CD8-positive, alpha-beta memory T cell (primary cell): ENCODE results near the gene HINT1. TPM values are rescaled to one million over a fixed set of nuclear protein-coding genes. Genes with fewer than 3 reads are reported as not detected.
A peak's percentile ranks its signal among the peaks of the same experiment; 100 is the strongest.

Experiments used
- CTCF ChIA-PET: fragments of 350-600 bp; sonication (Branson Sonifier 250); formaldehyde crosslinking; loops from one replicate; lab custom pipeline; 2021; ENCODE audit warnings: antibody characterized with exemption; lab: Charles Lee
- POLR2A ChIA-PET: fragments of 350-600 bp; sonication (Branson Sonifier 250); formaldehyde crosslinking; loops from one replicate; lab custom pipeline; 2021; ENCODE audit warnings: antibody characterized with exemption; lab: Charles Lee
- DNase-seq, 5 donors: peaks; one replicate each; pipeline versions ENCODE4 v3.0.0 to v3.0.0-alpha.2; 2020 to 2022; ENCODE audit warnings: mixed read lengths in 1 of 5
- H3K27ac ChIP-seq: one replicate; pipeline ENCODE4 v1.7.0; 2013; ENCODE audit warnings: low read depth, mild to moderate bottlenecking, low read length, moderate library complexity
- H3K27me3 ChIP-seq: 2 replicates; pipeline ENCODE4 v1.7.0; 2013; ENCODE audit warnings: low read length, mild to moderate bottlenecking; ENCODE audit not compliant: insufficient read depth, poor library complexity, severe bottlenecking
- H3K36me3 ChIP-seq: 2 replicates; pipeline ENCODE4 v1.7.0; 2013; ENCODE audit warnings: mild to moderate bottlenecking, low read length, moderate library complexity; ENCODE audit not compliant: insufficient read depth
- H3K4me1 ChIP-seq: 2 replicates; pipeline ENCODE4 v1.7.0; 2013; ENCODE audit warnings: mild to moderate bottlenecking, low read length, moderate library complexity; ENCODE audit not compliant: insufficient read depth
- H3K4me3 ChIP-seq: 2 replicates; pipeline ENCODE4 v1.7.0; 2013; ENCODE audit warnings: mild to moderate bottlenecking, low read length
- H3K9me3 ChIP-seq: 2 replicates; pipeline ENCODE4 v1.7.0; 2013; ENCODE audit warnings: mild to moderate bottlenecking, low read length
- H3K27ac Mint-ChIP-seq, 8 donors: one replicate each; pipeline ENCODE4 v1.8.0; 2020 to 2021; ENCODE audit warnings: mixed read lengths in 8 of 8, mild to moderate bottlenecking in 6 of 8, inconsistent platforms in 3 of 8, moderate library complexity in 3 of 8
- H3K27me3 Mint-ChIP-seq, 2 donors: one replicate each; pipeline ENCODE4 v1.8.0; 2020 to 2021; ENCODE audit warnings: mixed read lengths in 2 of 2, mild to moderate bottlenecking in 1 of 2, moderate library complexity in 1 of 2
- H3K36me3 Mint-ChIP-seq, 3 donors: one replicate each; pipeline ENCODE4 v1.8.0; 2020 to 2021; ENCODE audit warnings: mixed read lengths in 3 of 3, inconsistent platforms in 1 of 3, mild to moderate bottlenecking in 1 of 3
- H3K4me1 Mint-ChIP-seq, 3 donors: one replicate each; pipeline ENCODE4 v1.8.0; 2020 to 2021; ENCODE audit warnings: mixed read lengths in 3 of 3, inconsistent platforms in 1 of 3, mild to moderate bottlenecking in 1 of 3
- H3K4me3 Mint-ChIP-seq, 7 donors: one replicate each; pipeline ENCODE4 v1.8.0; 2020 to 2021; ENCODE audit warnings: mixed read lengths in 7 of 7, mild to moderate bottlenecking in 6 of 7, moderate library complexity in 4 of 7, inconsistent platforms in 2 of 7
- H3K9me3 Mint-ChIP-seq, 5 donors: one replicate each; pipeline ENCODE4 v1.8.0; 2020 to 2022; ENCODE audit warnings: mixed read lengths in 5 of 5, mild to moderate bottlenecking in 3 of 5, moderate library complexity in 2 of 5, inconsistent platforms in 1 of 5
- polyA plus RNA-seq: library from polyadenylated mRNA; unstranded; fragments of 300-500 nt; fragmentation: Illumina TruSeq; gene quantifications from one replicate; pipeline ENCODE4 v1.2.3, GENCODE V29; 2021
- total RNA-seq, 2 experiments: library from RNA; stranded (reverse); gene quantifications; one replicate each; pipeline ENCODE4 v1.2.3, GENCODE V29; 2021

The HINT1 gene
- total and polyA plus RNA-seq, 3 experiments from 2014 or later: 358 to 445 (median 364) TPM

GRCh38 chr5:131170540-131171275, 5.7 kb upstream of the HINT1 start, which contains the start of gene LYRM7:
Gene LYRM7 (plus strand): TSS chr5:131170944. CDS start chr5:131171021, 77 bp downstream.
- H3K4me3 Mint-ChIP-seq: peak within 1 kb of the TSS; percentile 94 to 100 (median 98)
- Histone ChIP-seq H3K9me3 (no peaks in the 10 kb centered on the region), H3K36me3 (no peaks in the 10 kb centered on the region), H3K4me1 (peaks cover 18% of the 10 kb centered on the region), H3K27me3 (no peaks in the 10 kb centered on the region), H3K27ac (peak within 1 kb of the TSS; percentile 80), H3K4me3 (peak within 1 kb of the TSS; percentile 79)
- ChIA-PET POLR2A (interaction anchor here (1.0 to 1.9 kb wide), 2 partner anchors 82 to 94 kb away, joined by 6 to 13 read pairs; partner anchors contain the start of gene CDC42SE2), CTCF (interaction anchor here (0.6 to 1.9 kb wide), 6 partner anchors 39 to 211 kb away, joined by 3 to 5 read pairs (median 3); no protein-coding TSS in a partner anchor)
- peak within 1 kb of the TSS; percentile 88 to 99 (median 98) for H3K27ac Mint-ChIP-seq
- H3K36me3 Mint-ChIP-seq: peaks cover 0 to 11% (median 3%) of the 10 kb centered on the region in 3 donors
- peaks cover 41 to 62% (median 53%) of the 10 kb centered on the region in 3 donors for H3K4me1 Mint-ChIP-seq
- no peaks in the 10 kb centered on the region for H3K27me3 Mint-ChIP-seq
- no peaks in the 10 kb centered on the region for H3K9me3 Mint-ChIP-seq
- peak; percentile 90 to 98 (median 95) for DNase-seq

DNA sequence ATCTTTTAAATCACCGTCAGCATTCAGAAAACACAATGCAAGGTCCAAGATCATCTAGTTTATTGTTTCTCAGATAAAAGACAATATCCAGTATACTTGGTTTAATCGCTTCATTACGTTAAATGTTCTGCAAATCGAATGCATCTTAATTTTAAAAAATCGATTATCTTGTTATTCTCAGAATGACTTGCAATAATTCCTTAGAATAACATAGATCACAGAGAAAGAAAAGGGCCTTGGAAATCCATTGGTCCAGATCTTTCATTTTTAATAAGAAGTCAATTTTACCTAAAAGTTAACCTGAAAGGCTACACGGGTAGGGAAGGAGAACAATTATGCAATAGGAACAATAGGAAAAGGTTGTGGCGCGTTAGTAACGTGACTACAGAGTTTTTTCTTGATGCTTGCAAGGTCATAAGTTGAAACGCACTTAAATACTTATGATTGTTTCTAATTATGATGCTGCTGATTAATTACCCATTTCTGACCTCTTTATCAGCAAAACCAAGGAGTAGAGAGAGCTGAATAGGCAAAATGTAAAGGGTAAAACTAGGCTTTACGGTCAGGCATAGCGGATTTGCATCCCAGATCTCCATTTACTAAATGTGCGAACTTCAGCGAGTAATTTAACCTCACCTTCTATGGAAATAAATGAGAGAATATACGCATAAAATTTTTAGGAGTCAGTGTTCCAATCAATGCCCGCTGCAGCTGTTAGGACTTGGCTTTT, 4.9 kb upstream of the HINT1 start:
- peak overlapping the region; percentile 65 for H3K27ac ChIP-seq
- no peaks in the 10 kb centered on the region for H3K9me3 ChIP-seq
- H3K4me3 ChIP-seq: peak overlapping the region; percentile 79
- Mint-ChIP-seq H3K4me3 (peak overlapping the region; percentile 94 to 100 (median 98)), H3K36me3 (peaks cover 0 to 13% (median 3%) of the 10 kb centered on the region in 3 donors), H3K4me1 (peaks cover 44 to 69% (median 60%) of the 10 kb centered on the region in 3 donors), H3K27me3 (peaks cover 0 to 4% of the 10 kb centered on the region in 2 donors), H3K27ac (peak overlapping the region; percentile 88 to 99 (median 98)), H3K9me3 (no peaks in the 10 kb centered on the region)
- ChIA-PET POLR2A (no interaction called here), CTCF (interaction anchor here (1.4 kb wide), 1 partner anchor 95 kb away, joined by 4 read pairs; no protein-coding TSS in a partner anchor)
- no peaks in the 10 kb centered on the region for H3K36me3 ChIP-seq
- DNase-seq: no peak
- no peaks in the 10 kb centered on the region for H3K27me3 ChIP-seq
- peaks cover 23% of the 10 kb centered on the region for H3K4me1 ChIP-seq

GRCh38 chr5:131167615-131168014, 2.6 kb upstream of the HINT1 start:
- Histone ChIP-seq H3K27ac (no peak overlapping the region), H3K27me3 (no peaks in the 10 kb centered on the region), H3K4me3 (no peak overlapping the region), H3K9me3 (no peaks in the 10 kb centered on the region), H3K4me1 (peaks cover 32% of the 10 kb centered on the region), H3K36me3 (no peaks in the 10 kb centered on the region)
- Mint-ChIP-seq H3K9me3 (no peaks in the 10 kb centered on the region), H3K4me1 (peaks cover 45 to 66% (median 64%) of the 10 kb centered on the region in 3 donors), H3K27me3 (peaks cover 0 to 4% of the 10 kb centered on the region in 2 donors), H3K4me3 (peak overlapping the region in 1 of 7 donors; percentile 88), H3K36me3 (peaks cover 3 to 25% (median 3%) of the 10 kb centered on the region in 3 donors), H3K27ac (peak overlapping the region in 4 of 8 donors; percentile 28 to 96 (median 44))
- ChIA-PET CTCF (interaction anchor here (1.2 kb wide), 1 partner anchor 217 kb away, joined by 7 read pairs; no protein-coding TSS in a partner anchor), POLR2A (no interaction called here)
- DNase-seq: no peak

DNA sequence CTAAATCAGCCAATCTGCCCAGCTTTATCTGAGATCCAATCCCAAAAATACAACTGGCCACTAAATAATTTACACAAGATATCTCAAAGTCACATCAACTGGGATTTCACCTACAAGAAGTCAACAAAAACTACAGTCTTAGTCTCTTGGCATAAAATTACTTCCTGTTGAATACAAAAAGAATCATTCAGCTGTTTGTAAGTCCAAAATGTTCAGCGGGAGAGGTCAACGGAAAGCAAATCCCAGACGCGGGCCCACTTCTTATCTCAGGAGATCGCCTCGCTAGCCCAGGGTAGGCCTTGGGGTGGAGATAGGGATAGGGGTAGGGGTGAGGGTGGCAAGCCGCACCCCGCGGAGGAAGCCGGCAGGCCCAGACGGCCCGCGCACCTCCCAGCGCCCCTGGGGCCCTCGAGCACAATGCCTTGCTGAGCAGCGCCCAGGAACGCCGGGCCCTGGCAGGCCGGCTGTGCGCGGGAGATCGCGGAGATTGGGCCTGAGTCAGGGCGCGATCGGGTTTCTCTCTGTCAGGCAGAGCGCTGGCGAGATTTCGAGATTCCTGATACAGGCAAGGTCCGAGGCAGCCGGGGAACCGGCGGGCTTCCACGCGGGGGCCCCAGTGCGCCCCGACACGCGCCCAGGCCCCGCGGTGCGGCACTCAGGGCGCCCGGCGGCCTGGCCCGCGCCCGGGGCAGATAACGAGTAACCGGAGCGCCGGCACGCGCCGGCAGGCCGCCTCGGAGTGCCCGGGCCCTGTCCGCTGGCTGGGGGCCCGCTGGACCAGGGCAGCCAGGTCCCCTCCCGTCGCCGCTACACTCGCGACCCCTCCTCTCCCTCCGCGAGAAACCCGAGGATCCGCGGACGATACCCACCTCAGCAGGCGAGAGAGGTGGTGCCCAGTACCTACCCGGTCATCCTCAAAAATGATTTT, 601 bp downstream of the HINT1 start:
- H3K27ac Mint-ChIP-seq: peak overlapping the region; percentile 96 to 99 (median 98)
- peaks cover 21% of the 10 kb centered on the region for H3K4me1 ChIP-seq
- no peaks in the 10 kb centered on the region for H3K9me3 Mint-ChIP-seq

GRCh38 chr5:131163276-131164119, 1.6 kb downstream of the HINT1 start:
- DNase-seq: no peak
- H3K9me3 ChIP-seq: no peaks in the 10 kb centered on the region
- Mint-ChIP-seq H3K36me3 (peaks cover 9 to 58% (median 14%) of the 10 kb centered on the region in 3 donors), H3K9me3 (no peaks in the 10 kb centered on the region), H3K4me1 (peaks cover 44 to 76% (median 72%) of the 10 kb centered on the region in 3 donors), H3K27me3 (peaks cover 0 to 4% of the 10 kb centered on the region in 2 donors), H3K27ac (peak overlapping the region; percentile 89 to 99 (median 96)), H3K4me3 (peak overlapping the region; percentile 87 to 97 (median 91))
- H3K4me1 ChIP-seq: peaks cover 21% of the 10 kb centered on the region
- peaks cover 26% of the 10 kb centered on the region for H3K36me3 ChIP-seq
- no peaks in the 10 kb centered on the region for H3K27me3 ChIP-seq
- peak overlapping the region; percentile 88 for H3K4me3 ChIP-seq
- CTCF ChIA-PET: interaction anchor here (0.6 to 2.4 kb wide), 6 partner anchors 10 to 252 kb away, joined by 3 to 7 read pairs (median 5); partner anchors contain the start of gene CDC42SE2
- POLR2A ChIA-PET: interaction anchor here (0.6 to 1.7 kb wide), 5 partner anchors 46 to 253 kb away, joined by 3 to 9 read pairs (median 4); partner anchors contain the start of gene CDC42SE2
- peak overlapping the region; percentile 92 for H3K27ac ChIP-seq

More for the DNA sequence above, 601 bp downstream of the HINT1 start:
- no peaks in the 10 kb centered on the region for H3K9me3 ChIP-seq
- peaks cover 17% of the 10 kb centered on the region for H3K36me3 ChIP-seq
- peak; percentile 54 to 82 (median 71) for DNase-seq
- peaks cover 40 to 69% (median 66%) of the 10 kb centered on the region in 3 donors for H3K4me1 Mint-ChIP-seq
- CTCF ChIA-PET: interaction anchor here (0.6 to 2.4 kb wide), 10 partner anchors 11 to 251 kb away, joined by 3 to 7 read pairs (median 5); partner anchors contain the start of gene CDC42SE2
- POLR2A ChIA-PET: interaction anchor here (0.6 to 1.7 kb wide), 9 partner anchors 45 to 252 kb away, joined by 3 to 9 read pairs (median 3); partner anchors contain the start of gene CDC42SE2
- peak overlapping the region; percentile 88 to 99 (median 97) for H3K4me3 Mint-ChIP-seq
- no peaks in the 10 kb centered on the region for H3K27me3 ChIP-seq
- peak overlapping the region; percentile 92 for H3K27ac ChIP-seq
- H3K4me3 ChIP-seq: peak overlapping the region; percentile 88
- H3K27me3 Mint-ChIP-seq: peaks cover 0 to 4% of the 10 kb centered on the region in 2 donors
- H3K36me3 Mint-ChIP-seq: peaks cover 3 to 49% (median 12%) of the 10 kb centered on the region in 3 donors

- H3K4me1 Mint-ChIP-seq: peaks cover 50 to 78% (median 75%) of the 10 kb centered on the region in 3 donors
- Histone ChIP-seq H3K4me1 (peaks cover 27% of the 10 kb centered on the region), H3K27me3 (no peaks in the 10 kb centered on the region), H3K9me3 (no peaks in the 10 kb centered on the region), H3K4me3 (no peak overlapping the region), H3K36me3 (peaks cover 27% of the 10 kb centered on the region), H3K27ac (no peak overlapping the region)
- H3K36me3 Mint-ChIP-seq: peaks cover 9 to 73% (median 25%) of the 10 kb centered on the region in 3 donors
- no peak overlapping the region for H3K4me3 Mint-ChIP-seq
- CTCF ChIA-PET: no interaction called here
- no peaks in the 10 kb centered on the region for H3K9me3 Mint-ChIP-seq
- POLR2A ChIA-PET: no interaction called here
- DNase-seq: no peak
- H3K27me3 Mint-ChIP-seq: peaks cover 0 to 2% of the 10 kb centered on the region in 2 donors
- peak overlapping the region in 6 of 8 donors; percentile 5 to 59 (median 45) for H3K27ac Mint-ChIP-seq
Observed at GRCh38 chr5:131160134-131160533, 4.9 kb downstream of the HINT1 start.
